NCI-H2196 treated with DMSO at 0.1 percent for 48 hours (cell line): ENCODE results near the gene TEDC1.

Source experiments
- DNase-seq: peaks from one replicate; lab custom pipeline; 2025; ENCODE audit not compliant: unreplicated experiment; lab: John Stamatoyannopoulos, UW

TEDC1 gene

GRCh38 chr14:105456736-105457617, 34.1 kb upstream of the TEDC1 start:
- DNase-seq, result no peak

GRCh38 chr14:105458010-105458409, 33.0 kb upstream of the TEDC1 start:
- no peak for DNase-seq

- DNase-seq, result no peak
These were observed 32.5 kb upstream of the TEDC1 start for GRCh38 chr14:105458571-105458970.

GRCh38 chr14:105460116-105460515, 30.9 kb upstream of the TEDC1 start:
- DNase-seq, result no peak

- no peak for DNase-seq
These were observed 30.4 kb upstream of the TEDC1 start for GRCh38 chr14:105460616-105461015.

- no peak for DNase-seq
These were observed 29.1 kb upstream of the TEDC1 start for GRCh38 chr14:105461903-105462302.

GRCh38 chr14:105464501-105464900, 26.5 kb upstream of the TEDC1 start:
- no peak for DNase-seq

GRCh38 chr14:105465209-105466031, 25.6 kb upstream of the TEDC1 start:
- no peak for DNase-seq

- no peak for DNase-seq
These were observed 24.4 kb upstream of the TEDC1 start for GRCh38 chr14:105466531-105467248.

- DNase-seq, result no peak
These were observed 23.7 kb upstream of the TEDC1 start for GRCh38 chr14:105467249-105467941.

- no peak for DNase-seq
These were observed 23.0 kb upstream of the TEDC1 start for GRCh38 chr14:105467942-105468471.

- no peak for DNase-seq
These were observed 22.3 kb upstream of the TEDC1 start for GRCh38 chr14:105468621-105469241.

- DNase-seq, result no peak
These were observed 21.3 kb upstream of the TEDC1 start for GRCh38 chr14:105469456-105470349.

- DNase-seq, result no peak
These were observed 20.4 kb upstream of the TEDC1 start for GRCh38 chr14:105470350-105471296.

GRCh38 chr14:105471297-105471821, 19.7 kb upstream of the TEDC1 start:
- DNase-seq, result no peak

- no peak for DNase-seq
These were observed 19.1 kb upstream of the TEDC1 start for GRCh38 chr14:105471823-105472485.

GRCh38 chr14:105472486-105472991, 18.5 kb upstream of the TEDC1 start:
- no peak for DNase-seq
